Cardiac muscle cell (in vitro differentiated cells and primary cell): ENCODE measurements around the gene TP63. TPM values are rescaled to one million over a fixed set of nuclear protein-coding genes. Genes with fewer than 3 reads are reported as not detected.

Experiments used
- DNase-seq, 2 donors: peaks; one replicate each; pipeline versions ENCODE4 v3.0.0 to v3.0.0-alpha.2; 2010 to 2017; ENCODE audit warnings: low read depth in 1 of 2, low spot score in 1 of 2
- H3K27ac ChIP-seq: fragments of 200-600 bp; sonication (generic); 2 replicates; pipeline ENCODE4 v1.5.1; 2016
- H3K27me3 ChIP-seq: fragments of 200-600 bp; sonication (generic); 2 replicates; pipeline ENCODE4 v1.6.0; 2016; ENCODE audit warnings: control low read depth
- H3K36me3 ChIP-seq: fragments of 200-600 bp; sonication (generic); 2 replicates; pipeline ENCODE4 v1.5.1; 2016; ENCODE audit warnings: control low read depth
- H3K4me1 ChIP-seq: fragments of 200-600 bp; sonication (generic); 2 replicates; pipeline ENCODE4 v1.8.1; 2017; ENCODE audit warnings: low read depth, mild to moderate bottlenecking, mixed run types
- H3K4me3 ChIP-seq: fragments of 200-600 bp; sonication (generic); 2 replicates; pipeline ENCODE4 v1.5.1; 2016; ENCODE audit warnings: mild to moderate bottlenecking
- H3K9me3 ChIP-seq: fragments of 200-600 bp; sonication (generic); 2 replicates; pipeline ENCODE4 v1.5.1; 2017; ENCODE audit warnings: low read depth, mild to moderate bottlenecking, control low read depth
- CTCF ChIP-seq: IDR thresholded peaks from 2 replicates; pipeline ENCODE4 v1.5.1; 2012; ENCODE audit warnings: low read depth, mild to moderate bottlenecking, low read length
- polyA plus RNA-seq: library from polyadenylated mRNA; unstranded; fragments of >200 nt; fragmentation: Nextera tagmentation; extraction: Ambion mirVana; gene quantifications from 2 replicates; pipeline ENCODE4 v1.2.1, GENCODE V29; 2016
- total RNA-seq: library from RNA; depleted of rRNA; stranded (reverse); fragments of >200 nt; gene quantifications from 2 replicates; pipeline ENCODE4 v1.2.3, GENCODE V29; 2016

TP63 gene
- total and polyA plus RNA-seq, 2 experiments from 2014 or later, result not detected

DNA sequence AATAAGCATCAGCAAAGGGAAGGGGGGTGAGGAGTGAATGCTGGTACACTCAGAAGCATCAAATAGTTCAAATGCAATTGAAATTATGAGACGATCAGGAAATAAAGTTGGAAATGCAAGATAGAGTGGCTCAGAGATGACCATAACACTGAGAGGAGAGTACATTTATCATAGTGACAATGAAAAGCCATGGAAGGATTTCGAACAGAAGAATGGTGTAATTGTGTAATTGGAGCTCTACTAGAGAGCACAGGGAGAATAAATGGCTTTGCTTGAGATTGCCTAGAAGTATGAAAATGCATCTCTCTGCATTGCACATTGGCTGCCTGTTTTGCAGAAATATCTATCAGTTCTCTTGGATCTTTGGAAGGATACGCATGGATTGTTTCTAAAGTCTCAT lies 163.3 kb downstream of the TP63 start:
- Histone ChIP-seq H3K27ac (no peak overlapping the region), H3K4me1 (no peaks in the 10 kb centered on the region), H3K9me3 (no peaks in the 10 kb centered on the region), H3K36me3 (no peaks in the 10 kb centered on the region), H3K4me3 (no peak overlapping the region), H3K27me3 (no peaks in the 10 kb centered on the region)
- no peak for DNase-seq
- no peak for TF ChIP-seq CTCF

DNA sequence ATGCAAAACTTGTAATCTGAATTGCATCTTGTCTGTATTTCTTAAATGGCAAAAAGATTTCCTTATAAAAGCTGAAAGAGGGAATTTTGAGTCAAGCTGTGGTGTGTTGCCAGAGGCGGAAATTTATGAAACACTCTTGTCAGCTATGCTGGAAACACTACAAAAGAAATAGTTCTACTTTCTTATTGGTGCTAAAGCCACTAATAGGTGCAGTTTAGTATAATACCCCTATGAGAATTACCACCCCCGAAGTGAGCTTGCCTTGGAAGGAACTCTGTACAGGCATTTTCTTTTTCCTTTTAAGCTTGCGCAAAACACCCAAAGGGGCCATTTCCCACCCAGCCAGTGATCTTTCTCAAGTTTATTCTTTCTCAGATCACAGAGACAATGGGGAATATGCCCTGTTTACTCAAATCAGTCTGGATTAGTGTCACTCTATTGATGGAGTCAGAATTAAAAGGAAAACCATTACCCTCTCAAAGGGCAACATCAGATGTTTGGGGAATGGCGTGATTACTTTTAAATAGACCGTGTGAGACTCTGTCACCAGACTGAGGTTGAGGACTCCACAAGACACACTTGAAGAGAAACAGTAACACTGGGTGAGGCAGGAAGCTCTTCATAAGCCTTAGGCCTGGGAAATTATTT lies 166.0 kb downstream of the TP63 start:
- no peak for TF ChIP-seq CTCF
- no peaks in the 10 kb centered on the region for H3K9me3 ChIP-seq
- peaks cover 7% of the 10 kb centered on the region for H3K27me3 ChIP-seq
- DNase-seq, result no peak
- H3K4me3 ChIP-seq, result no peak overlapping the region
- no peak overlapping the region for H3K27ac ChIP-seq
- H3K4me1 ChIP-seq, result no peaks in the 10 kb centered on the region
- H3K36me3 ChIP-seq, result no peaks in the 10 kb centered on the region

- no peak for TF ChIP-seq CTCF
- Histone ChIP-seq H3K27me3 (peaks cover 26% of the 10 kb centered on the region), H3K4me1 (no peaks in the 10 kb centered on the region), H3K36me3 (no peaks in the 10 kb centered on the region), H3K9me3 (no peaks in the 10 kb centered on the region), H3K4me3 (no peak overlapping the region), H3K27ac (no peak overlapping the region)
- no peak for DNase-seq
Measured at GRCh38 chr3:189799366-189799765, 168.2 kb downstream of the TP63 start.

- H3K27me3 ChIP-seq, result peaks cover 26% of the 10 kb centered on the region
Measured at GRCh38 chr3:189800436-189800835, 169.2 kb downstream of the TP63 start.

GRCh38 chr3:189803254-189803653 lies 172.1 kb downstream of the TP63 start:
- H3K27me3 ChIP-seq, result peaks cover 27% of the 10 kb centered on the region
- H3K4me3 ChIP-seq, result no peak overlapping the region
- no peaks in the 10 kb centered on the region for H3K36me3 ChIP-seq
- DNase-seq, result no peak
- no peak for TF ChIP-seq CTCF
- no peaks in the 10 kb centered on the region for H3K9me3 ChIP-seq
- no peak overlapping the region for H3K27ac ChIP-seq
- H3K4me1 ChIP-seq, result peaks cover 6% of the 10 kb centered on the region

More at GRCh38 chr3:189800436-189800835, 169.2 kb downstream of the TP63 start:
- Histone ChIP-seq H3K4me3 (no peak overlapping the region), H3K9me3 (no peaks in the 10 kb centered on the region), H3K4me1 (no peaks in the 10 kb centered on the region), H3K27ac (no peak overlapping the region), H3K36me3 (no peaks in the 10 kb centered on the region)
- DNase-seq, result no peak
- TF ChIP-seq CTCF, result no peak
